Keratinocyte (primary cell): ENCODE data around the gene TMEM88. TPM values are rescaled to one million over a fixed set of nuclear protein-coding genes. Genes with fewer than 3 reads are reported as not detected.

Source experiments
- DNase-seq: peaks from one replicate; pipeline ENCODE4 v3.0.0-alpha.2; 2011; ENCODE audit warnings: low read depth, missing footprints, low spot score
- FAIRE-seq: peaks from 2 replicates; lab custom pipeline; 2011; peaks lifted over from hg19 to GRCh38; lab: Jason Lieb, UNC
- H2AFZ ChIP-seq: 2 replicates; pipeline ENCODE4 v1.6.0; 2012; ENCODE audit warnings: low read length, control low read depth, inconsistent platforms; ENCODE audit not compliant: control insufficient read depth
- H3K27ac ChIP-seq: 2 replicates; pipeline ENCODE4 v1.5.1; 2011; ENCODE audit warnings: low read length; ENCODE audit not compliant: control insufficient read depth, insufficient read depth
- H3K27me3 ChIP-seq: 3 replicates; pipeline ENCODE4 v1.6.0; 2011; ENCODE audit warnings: low read length; ENCODE audit not compliant: control insufficient read depth, insufficient read depth; ENCODE audit errors: extremely low read depth
- H3K36me3 ChIP-seq, 2 experiments: 2 replicates in 1 of 2; 3 replicates in 1 of 2; pipeline ENCODE4 v1.5.1; 2011; ENCODE audit warnings: low read length in 2 of 2, mild to moderate bottlenecking in 1 of 2; ENCODE audit not compliant: control insufficient read depth in 2 of 2, insufficient read depth in 2 of 2; ENCODE audit errors: extremely low read depth in 1 of 2
- H3K4me1 ChIP-seq: 3 replicates; pipeline ENCODE4 v1.5.1; 2011; ENCODE audit warnings: low read length; ENCODE audit not compliant: control insufficient read depth, insufficient read depth; ENCODE audit errors: extremely low read depth
- H3K4me2 ChIP-seq: 3 replicates; pipeline ENCODE4 v1.6.0; 2011; ENCODE audit warnings: low read depth, low read length; ENCODE audit not compliant: control insufficient read depth, insufficient read depth; ENCODE audit errors: extremely low read depth
- H3K4me3 ChIP-seq, 3 experiments: fragments of 200-600 bp in 1 of 3; sonication (generic) in 1 of 3; 2 replicates in 2 of 3; 3 replicates in 1 of 3; pipeline ENCODE4 v1.5.1; 2011 to 2016; ENCODE audit warnings: low read length in 3 of 3, mild to moderate bottlenecking in 3 of 3, control low read depth in 2 of 3, inconsistent platforms in 1 of 3, low read depth in 1 of 3, mixed read lengths in 1 of 3, mixed run types in 1 of 3, moderate library complexity in 1 of 3; ENCODE audit not compliant: control insufficient read depth in 2 of 3, insufficient read depth in 2 of 3; ENCODE audit errors: extremely low read depth in 1 of 3
- H3K79me2 ChIP-seq: 2 replicates; pipeline ENCODE4 v1.6.0; 2012; ENCODE audit warnings: low read length; ENCODE audit not compliant: control insufficient read depth, insufficient read depth
- H3K9ac ChIP-seq: 3 replicates; pipeline ENCODE4 v1.6.0; 2011; ENCODE audit warnings: low read length; ENCODE audit not compliant: control insufficient read depth, insufficient read depth; ENCODE audit errors: extremely low read depth
- H3K9me1 ChIP-seq: 3 replicates; pipeline ENCODE4 v1.6.0; 2011; ENCODE audit warnings: low read length; ENCODE audit not compliant: control insufficient read depth, insufficient read depth; ENCODE audit errors: extremely low read depth
- H3K9me3 ChIP-seq: 2 replicates; pipeline ENCODE4 v1.5.1; 2012; ENCODE audit warnings: low read depth, low read length; ENCODE audit not compliant: control insufficient read depth
- H4K20me1 ChIP-seq: 3 replicates; pipeline ENCODE4 v1.6.0; 2011; ENCODE audit warnings: low read length; ENCODE audit not compliant: control insufficient read depth, insufficient read depth; ENCODE audit errors: extremely low read depth
- CTCF ChIP-seq, 3 experiments: IDR thresholded peaks in 1 of 3; conservative IDR thresholded peaks in 1 of 3; optimal IDR thresholded peaks in 1 of 3; 2 replicates in 2 of 3; 3 replicates in 1 of 3; pipeline versions ENCODE3 to v1.5.1; 2011; ENCODE audit warnings: low read length in 3 of 3, mild to moderate bottlenecking in 3 of 3, moderate library complexity in 2 of 3, control low read depth in 1 of 3, inconsistent platforms in 1 of 3; ENCODE audit not compliant: insufficient read depth in 2 of 3; ENCODE audit errors: extremely low read depth in 1 of 3
- EZH2 ChIP-seq: IDR thresholded peaks from one replicate; pipeline ENCODE4 v1.6.1; 2012; ENCODE audit warnings: inconsistent platforms, mild to moderate bottlenecking, low read length, moderate library complexity
- dilution Hi-C: fragments of 300-500 bp; cut with MboI; formaldehyde crosslinking; loops from one replicate; pipeline ENCODE4 v1.7.0; 2020; ENCODE audit warnings: low sequenced_read_pairs; ENCODE audit not compliant: extremely low pct_ligation_motif_present
- polyA plus RNA-seq, 5 experiments: library from polyadenylated mRNA; depleted of rRNA in 3 of 5; stranded (reverse) in 3 of 5; stranded (forward) in 1 of 5; unstranded in 1 of 5; fragments of >200 nt; gene quantifications; 1 replicate in 1 of 5; 2 replicates in 3 of 5; 3 replicates in 1 of 5; pipeline versions ENCODE4 v1.2.1 to v1.2.3, GENCODE V29; 2011 to 2012; ENCODE audit warnings: missing spikeins in 2 of 5, low read depth in 1 of 5, low replicate concordance in 1 of 5

Gene TMEM88
- polyA plus RNA-seq, 1 donor (not counting 4 experiments of a cell fraction or from before 2014, with no cell fraction given), result 0.45 TPM

DNA sequence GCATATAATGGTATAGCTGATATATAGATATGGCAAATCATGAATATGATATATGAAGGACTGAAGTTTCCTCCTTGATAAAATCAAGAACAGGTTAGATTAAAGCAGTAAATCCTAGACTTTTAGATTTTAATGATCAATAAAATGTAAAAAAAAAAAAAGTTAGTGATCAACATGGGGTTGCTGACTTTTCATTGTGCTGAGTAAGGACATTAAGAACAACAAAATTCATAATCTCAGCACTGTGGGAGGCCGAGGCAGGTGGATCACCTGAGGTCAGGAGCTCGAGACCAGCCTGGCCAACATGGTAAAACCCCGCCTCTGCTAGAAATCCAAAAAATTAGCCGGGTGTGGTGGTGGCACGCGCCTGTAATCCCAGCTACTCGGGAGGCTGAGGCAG lies 23.4 kb downstream of the TMEM88 start:
- Histone ChIP-seq H3K4me1 (peaks cover 14% of the 10 kb centered on the region), H3K36me3 (peaks cover 8 to 12% of the 10 kb centered on the region in 2 experiments), H3K9me1 (no peaks in the 10 kb centered on the region), H3K9me3 (no peaks in the 10 kb centered on the region), H3K4me2 (no peak overlapping the region), H3K27ac (no peak overlapping the region), H2AFZ (no peak overlapping the region), H4K20me1 (no peaks in the 10 kb centered on the region), H3K9ac (no peak overlapping the region), H3K4me3 (no peak overlapping the region), H3K27me3 (no peaks in the 10 kb centered on the region), H3K79me2 (no peaks in the 10 kb centered on the region)
- DNase-seq, result no peak
- no peak for FAIRE-seq
- dilution Hi-C loops, result no loop called here
- TF ChIP-seq EZH2 (no peak), CTCF (optimal IDR thresholded peaks at IDR 0.05 in 1 of 3, IDR thresholded peaks at IDR 0.05 in 1 of 3, conservative IDR thresholded peaks at IDR 0.05 in 1 of 3; ENCODE audit: extremely low read depth in 1 of 3, insufficient read depth in 2 of 3, low read length in 3 of 3) (no peak)

DNA sequence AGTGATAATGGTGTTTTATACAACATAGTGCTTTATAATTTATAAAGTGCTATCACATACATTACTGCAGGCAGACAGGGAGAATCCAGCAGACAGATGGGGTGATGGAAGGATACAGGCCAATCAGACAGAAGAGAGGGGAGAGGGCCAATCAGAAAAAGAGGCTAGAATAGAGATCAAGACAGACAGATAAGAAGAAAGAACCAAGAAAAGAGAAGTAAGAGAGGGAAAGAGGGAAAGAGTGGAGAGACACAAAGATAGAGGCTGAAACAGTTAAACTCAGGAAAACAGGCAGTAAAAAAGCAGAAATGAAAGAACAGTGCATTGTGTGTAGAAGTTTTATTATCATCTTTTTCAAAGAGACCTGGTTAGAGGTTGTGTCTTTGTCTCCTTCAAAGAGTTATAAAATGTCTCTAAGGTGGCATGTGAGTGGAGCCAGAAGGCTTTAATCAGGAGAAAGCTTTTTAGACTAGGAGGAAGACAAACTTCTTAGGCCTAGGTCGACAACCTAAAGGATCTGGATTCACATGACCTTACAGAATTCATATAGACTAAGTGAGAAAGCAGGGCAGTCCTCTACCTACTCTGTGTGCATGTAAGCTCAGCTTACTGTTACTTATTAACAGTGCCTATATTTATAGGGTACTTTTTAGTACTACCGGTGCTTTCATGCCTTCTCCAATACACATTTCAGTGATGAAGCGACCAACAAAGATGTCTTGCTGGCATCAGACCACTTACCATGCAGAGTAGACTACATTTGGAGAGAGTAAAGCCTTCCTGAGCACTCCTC lies 25.4 kb downstream of the TMEM88 start:
- H3K27ac ChIP-seq, result no peak overlapping the region

More for the DNA sequence above, 25.4 kb downstream of the TMEM88 start:
- peaks cover 2% of the 10 kb centered on the region for H3K79me2 ChIP-seq
- H3K9ac ChIP-seq, result no peak overlapping the region
- no peaks in the 10 kb centered on the region for H3K9me3 ChIP-seq
- peaks cover 8 to 12% of the 10 kb centered on the region in 2 experiments for H3K36me3 ChIP-seq
- H3K4me1 ChIP-seq, result peaks cover 17% of the 10 kb centered on the region
- DNase-seq, result no peak
- dilution Hi-C loops, result no loop called here
- TF ChIP-seq CTCF (optimal IDR thresholded peaks at IDR 0.05 in 1 of 3, IDR thresholded peaks at IDR 0.05 in 1 of 3, conservative IDR thresholded peaks at IDR 0.05 in 1 of 3; ENCODE audit: extremely low read depth in 1 of 3, insufficient read depth in 2 of 3, low read length in 3 of 3), result no peak
- no peak for TF ChIP-seq EZH2
- H3K9me1 ChIP-seq, result no peaks in the 10 kb centered on the region
- H3K4me2 ChIP-seq, result no peak overlapping the region
- no peak overlapping the region for H3K4me3 ChIP-seq
- no peaks in the 10 kb centered on the region for H3K27me3 ChIP-seq
- no peak for FAIRE-seq
- H4K20me1 ChIP-seq, result no peaks in the 10 kb centered on the region
- no peak overlapping the region for H2AFZ ChIP-seq
